ENCODE results near the gene LTA4H.

Gene LTA4H

GRCh38 chr12:96049101-96049500 lies 13.7 kb upstream of the LTA4H start:
- POLR2A ChIA-PET (ENCODE audit: low non-redundant PET), result interaction anchor here (0.7 kb wide), 1 partner anchor 67 kb away, joined by 4 read pairs; no protein-coding TSS in a partner anchor
- no peak overlapping the region for H3K27ac ChIP-seq
- TF ChIP-seq CTCF (conservative IDR thresholded peaks at IDR 0.05; ENCODE audit: low read depth), result no peak
- CTCF ChIA-PET, result interaction anchor here (0.7 kb wide), 1 partner anchor 214 kb away, joined by 3 read pairs; no protein-coding TSS in a partner anchor
- DNase-seq (ENCODE audit: low spot score), result no peak

- CTCF ChIA-PET, result interaction anchor here (0.7 kb wide), 1 partner anchor 214 kb away, joined by 3 read pairs; no protein-coding TSS in a partner anchor
Observed at GRCh38 chr12:96048393-96048969, 13.1 kb upstream of the LTA4H start.

GRCh38 chr12:96047229-96048211 lies 12.1 kb upstream of the LTA4H start:
- H3K27ac ChIP-seq, result peak overlapping the region; percentile 76
- ChIA-PET POLR2A (ENCODE audit: low non-redundant PET) (no interaction called here), CTCF (no interaction called here)
- TF ChIP-seq CTCF (conservative IDR thresholded peaks at IDR 0.05; ENCODE audit: low read depth), result no peak
- peak; percentile 89 for DNase-seq (ENCODE audit: low spot score)

More at GRCh38 chr12:96048393-96048969, 13.1 kb upstream of the LTA4H start:
- no peak for TF ChIP-seq CTCF (conservative IDR thresholded peaks at IDR 0.05; ENCODE audit: low read depth)
- POLR2A ChIA-PET (ENCODE audit: low non-redundant PET), result interaction anchor here (0.7 kb wide), 1 partner anchor 68 kb away, joined by 4 read pairs; no protein-coding TSS in a partner anchor
- DNase-seq (ENCODE audit: low spot score), result no peak
- H3K27ac ChIP-seq, result peak overlapping the region; percentile 76

- POLR2A ChIA-PET (ENCODE audit: low non-redundant PET), result no interaction called here
- TF ChIP-seq CTCF (conservative IDR thresholded peaks at IDR 0.05; ENCODE audit: low read depth), result no peak
- no peak for DNase-seq (ENCODE audit: low spot score)
- H3K27ac ChIP-seq, result no peak overlapping the region
- CTCF ChIA-PET, result no interaction called here
Observed at GRCh38 chr12:96046543-96047228, 11.3 kb upstream of the LTA4H start.

GRCh38 chr12:96045566-96045965 lies 10.2 kb upstream of the LTA4H start:
- no peak for TF ChIP-seq CTCF (conservative IDR thresholded peaks at IDR 0.05; ENCODE audit: low read depth)
- no peak overlapping the region for H3K27ac ChIP-seq
- DNase-seq (ENCODE audit: low spot score), result no peak
- ChIA-PET POLR2A (ENCODE audit: low non-redundant PET) (no interaction called here), CTCF (no interaction called here)

GRCh38 chr12:96044943-96045290 lies 9.5 kb upstream of the LTA4H start:
- ChIA-PET POLR2A (ENCODE audit: low non-redundant PET) (no interaction called here), CTCF (interaction anchor here (0.7 kb wide), 2 partner anchors 10 to 73 kb away, joined by 3 to 8 read pairs; no protein-coding TSS in a partner anchor)
- no peak overlapping the region for H3K27ac ChIP-seq
- no peak for DNase-seq (ENCODE audit: low spot score)
- no peak for TF ChIP-seq CTCF (conservative IDR thresholded peaks at IDR 0.05; ENCODE audit: low read depth)
